HepG2 (cell line): ENCODE measurements around the gene BBLN. TPM values are rescaled to one million over a fixed set of nuclear protein-coding genes. Genes with fewer than 3 reads are reported as not detected.

ENCODE experiments used
- ARNT ChIP-seq: fragments of 450-650 bp; IDR thresholded peaks from 2 replicates; pipeline ENCODE4 v1.6.1; 2017
- BCLAF1 ChIP-seq: fragments of 450-650 bp; IDR thresholded peaks from 2 replicates; pipeline ENCODE4 v1.6.1; 2017; ENCODE audit warnings: mild to moderate bottlenecking
- CHD2 ChIP-seq: IDR thresholded peaks from 2 replicates; pipeline ENCODE4 v1.6.1; 2011; ENCODE audit warnings: low read depth, low read length, improper control_type of control experiment
- CHD4 ChIP-seq: fragments of 200-600 bp; sonication (generic); IDR thresholded peaks from 2 replicates; pipeline ENCODE4 v1.7.0; 2017; ENCODE audit warnings: mild to moderate bottlenecking, low read length, borderline replicate concordance
- FOXA3 ChIP-seq: IDR thresholded peaks from 2 replicates; pipeline ENCODE4 v1.6.1; 2016; ENCODE audit warnings: missing genetic modification reagents, missing compliant biosample characterization
- HNF4G ChIP-seq, 2 experiments: sonication (generic) in 1 of 2; formaldehyde crosslinking in 1 of 2; IDR thresholded peaks; 2 replicates each; pipeline versions ENCODE4 v1.4.0 to v1.6.1; 2011 to 2020; ENCODE audit warnings: borderline replicate concordance in 2 of 2, low read depth in 2 of 2, mild to moderate bottlenecking in 2 of 2, low read length in 1 of 2, missing genetic modification reagents in 1 of 2, moderate library complexity in 1 of 2
- IKZF4 ChIP-seq: sonication (generic); formaldehyde crosslinking; IDR thresholded peaks from 2 replicates; pipeline ENCODE4 v1.5.1; 2020; ENCODE audit warnings: borderline replicate concordance, mild to moderate bottlenecking, low read depth, missing genetic modification reagents; ENCODE audit errors: not compliant biosample characterization
- PHF8 ChIP-seq: sonication (generic); formaldehyde crosslinking; IDR thresholded peaks from 2 replicates; pipeline ENCODE4 v1.5.0; 2020; ENCODE audit warnings: missing genetic modification reagents
- RAD21 ChIP-seq: fragments of 450-650 bp; formaldehyde crosslinking; IDR thresholded peaks from 2 replicates; pipeline ENCODE4 v1.5.0; 2020; ENCODE audit warnings: mild to moderate bottlenecking
- REL ChIP-seq: sonication (generic); formaldehyde crosslinking; conservative IDR thresholded peaks from 2 replicates; pipeline ENCODE4 v1.8.0; 2022; ENCODE audit warnings: mild to moderate bottlenecking, missing genetic modification reagents, moderate library complexity
- RFXAP ChIP-seq: sonication (generic); formaldehyde crosslinking; IDR thresholded peaks from 2 replicates; pipeline ENCODE4 v1.4.0; 2020; ENCODE audit warnings: missing genetic modification reagents, borderline replicate concordance
- RNF2 ChIP-seq: fragments of 450-650 bp; conservative IDR thresholded peaks from 2 replicates; pipeline ENCODE4 v1.6.1; 2016; ENCODE audit warnings: low read depth
- SAFB2 ChIP-seq: sonication (generic); formaldehyde crosslinking; IDR thresholded peaks from 2 replicates; pipeline ENCODE4 v1.5.1; 2020; ENCODE audit warnings: missing genetic modification reagents, low read depth, mild to moderate bottlenecking, borderline replicate concordance
- SP5 ChIP-seq: IDR thresholded peaks from 2 replicates; pipeline ENCODE4 v1.6.1; 2016; ENCODE audit warnings: low read depth, borderline replicate concordance
- ZBED4 ChIP-seq: sonication (generic); formaldehyde crosslinking; IDR thresholded peaks from 2 replicates; pipeline ENCODE4 v1.4.0; 2020; ENCODE audit warnings: missing genetic modification reagents, borderline replicate concordance
- ZBTB44 ChIP-seq: sonication (generic); formaldehyde crosslinking; IDR thresholded peaks from 2 replicates; pipeline ENCODE4 v1.4.0; 2020; ENCODE audit warnings: missing genetic modification reagents
- ZNF460 ChIP-seq: sonication (generic); formaldehyde crosslinking; IDR thresholded peaks from 2 replicates; pipeline ENCODE4 v1.5.1; 2020; ENCODE audit warnings: missing genetic modification reagents, mild to moderate bottlenecking, borderline replicate concordance
- ZNF83 ChIP-seq: sonication (generic); formaldehyde crosslinking; IDR thresholded peaks from 2 replicates; pipeline ENCODE4 v1.4.0; 2020; ENCODE audit warnings: missing genetic modification reagents, mild to moderate bottlenecking, borderline replicate concordance
- polyA plus RNA-seq, 8 experiments: library from polyadenylated mRNA; depleted of rRNA in 3 of 8; stranded (reverse) in 7 of 8; unstranded in 1 of 8; fragments of >200 nt; fragmentation: Illumina TruSeq in 4 of 8; extraction: Trizol in 4 of 8; gene quantifications; 2 replicates each; pipeline versions ENCODE4 v1.2.1 to v1.2.3, GENCODE V29; 2011 to 2016; ENCODE audit warnings: low read depth in 4 of 8, missing spikeins in 1 of 8, mixed read lengths in 1 of 8; ENCODE audit not compliant: insufficient read depth in 1 of 8
- total RNA-seq, 5 experiments: library from RNA; depleted of rRNA; stranded (reverse); fragments of >200 nt; fragmentation: Illumina TruSeq; extraction: Trizol; gene quantifications; 2 replicates each; pipeline ENCODE4 v1.2.3, GENCODE V29; 2016; ENCODE audit warnings: low read depth in 1 of 5
- TF ChIP-seq, protein P1 (sequence below): sonication (generic); formaldehyde crosslinking; IDR thresholded peaks from 2 replicates; pipeline ENCODE4 v1.4.0; 2020; ENCODE audit warnings: missing genetic modification reagents, low read depth, mild to moderate bottlenecking, borderline replicate concordance

The BBLN gene
- total and polyA plus RNA-seq, 2 of the 13 experiments (the other 11 are each of a cell fraction or from before 2014, with no cell fraction given) = 27.6 to 33.1 TPM

DNA sequence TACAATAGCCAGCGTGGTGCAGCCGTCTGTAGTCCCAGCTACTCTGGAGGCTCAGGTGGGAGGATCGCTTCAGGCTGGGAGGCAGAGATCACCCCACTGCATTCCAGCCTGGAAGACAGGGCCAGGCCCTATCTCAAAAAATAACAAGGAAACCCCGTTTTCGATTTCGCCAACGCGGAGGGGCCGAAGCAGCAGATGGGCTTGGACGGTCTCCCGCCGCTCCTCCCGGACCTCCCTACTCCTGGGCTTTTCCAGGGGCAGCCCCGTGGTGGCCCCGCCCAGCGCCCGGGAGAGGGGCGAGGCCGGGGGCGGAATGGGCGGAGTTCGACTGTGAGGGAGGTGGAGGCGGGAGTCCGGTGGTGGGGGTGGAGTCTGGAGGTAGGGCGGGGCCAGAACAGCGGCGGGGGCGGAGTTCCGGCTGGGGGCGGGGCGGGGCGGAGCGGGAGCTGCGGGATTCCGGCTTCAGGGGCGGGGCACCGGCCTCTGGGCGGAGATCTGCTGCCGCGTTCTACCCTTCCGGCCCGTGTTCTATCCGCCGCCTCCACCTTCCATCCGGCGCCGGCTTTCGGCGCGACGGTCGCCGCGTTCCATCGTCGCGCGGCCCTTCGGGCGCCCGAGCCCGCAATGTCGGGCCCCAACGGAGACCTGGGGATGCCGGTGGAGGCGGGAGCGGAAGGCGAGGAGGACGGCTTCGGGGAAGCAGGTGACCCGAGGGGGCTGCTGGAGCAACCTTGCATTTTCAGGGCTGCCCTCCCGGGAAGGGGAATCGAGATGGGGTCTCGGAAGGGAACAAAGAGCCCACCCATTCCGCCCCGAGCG, at the start of gene BBLN (continued):
- TF ChIP-seq, protein P1, sequence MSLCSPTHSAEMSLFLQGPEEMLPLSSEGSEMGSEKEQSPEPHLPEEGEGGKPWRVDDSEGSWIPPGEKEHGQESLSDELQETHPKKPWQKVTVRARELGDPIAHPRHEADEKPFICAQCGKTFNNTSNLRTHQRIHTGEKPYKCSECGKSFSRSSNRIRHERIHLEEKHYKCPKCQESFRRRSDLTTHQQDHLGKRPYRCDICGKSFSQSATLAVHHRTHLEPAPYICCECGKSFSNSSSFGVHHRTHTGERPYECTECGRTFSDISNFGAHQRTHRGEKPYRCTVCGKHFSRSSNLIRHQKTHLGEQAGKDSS = no peak
- TF ChIP-seq BCLAF1 = no peak
- TF ChIP-seq RFXAP (CRISPR knock-in tag) = peak; percentile 51; the same call in 1 of the 2 replicates
- no peak for TF ChIP-seq ZBTB44
- TF ChIP-seq RNF2 = no peak
- TF ChIP-seq REL (CRISPR knock-in tag) = no peak
- no peak for TF ChIP-seq ZNF460 (CRISPR knock-in tag)
- no peak for TF ChIP-seq HNF4G (IDR thresholded peaks at IDR 0.05; ENCODE audit: borderline replicate concordance, low read depth, low read length)
- TF ChIP-seq HNF4G (CRISPR knock-in tag; IDR thresholded peaks at IDR 0.05; ENCODE audit: borderline replicate concordance, low read depth) = no peak
- TF ChIP-seq ARNT = no peak
- TF ChIP-seq PHF8 = peak; percentile 82
- TF ChIP-seq SAFB2 (CRISPR knock-in tag) = 0 out of 2 replicates have a peak, but pooled peaks have one; percentile 59
- 0 out of 2 replicates have a peak, but pooled peaks have one; percentile 6 for TF ChIP-seq RAD21
- 0 out of 2 replicates have a peak, but pooled peaks have one; percentile 55 for TF ChIP-seq CHD4
- peak; percentile 2 for TF ChIP-seq IKZF4 (CRISPR knock-in tag)
- TF ChIP-seq ZNF83 (CRISPR knock-in tag) = no peak
- TF ChIP-seq SP5 (CRISPR knock-in tag) = peak; percentile 84
- TF ChIP-seq ZBED4 (CRISPR knock-in tag) = no peak; the same call in 1 of the 2 replicates
- no peak for TF ChIP-seq CHD2
- TF ChIP-seq FOXA3 = no peak
